ENCODE measurements around the gene C1orf159. TPM values are rescaled to one million over a fixed set of nuclear protein-coding genes. Genes with fewer than 3 reads are reported as not detected.

C1orf159 gene
- total and polyA plus RNA-seq, 4 donors = 3.9 to 7.0 (median 4.7) TPM

DNA sequence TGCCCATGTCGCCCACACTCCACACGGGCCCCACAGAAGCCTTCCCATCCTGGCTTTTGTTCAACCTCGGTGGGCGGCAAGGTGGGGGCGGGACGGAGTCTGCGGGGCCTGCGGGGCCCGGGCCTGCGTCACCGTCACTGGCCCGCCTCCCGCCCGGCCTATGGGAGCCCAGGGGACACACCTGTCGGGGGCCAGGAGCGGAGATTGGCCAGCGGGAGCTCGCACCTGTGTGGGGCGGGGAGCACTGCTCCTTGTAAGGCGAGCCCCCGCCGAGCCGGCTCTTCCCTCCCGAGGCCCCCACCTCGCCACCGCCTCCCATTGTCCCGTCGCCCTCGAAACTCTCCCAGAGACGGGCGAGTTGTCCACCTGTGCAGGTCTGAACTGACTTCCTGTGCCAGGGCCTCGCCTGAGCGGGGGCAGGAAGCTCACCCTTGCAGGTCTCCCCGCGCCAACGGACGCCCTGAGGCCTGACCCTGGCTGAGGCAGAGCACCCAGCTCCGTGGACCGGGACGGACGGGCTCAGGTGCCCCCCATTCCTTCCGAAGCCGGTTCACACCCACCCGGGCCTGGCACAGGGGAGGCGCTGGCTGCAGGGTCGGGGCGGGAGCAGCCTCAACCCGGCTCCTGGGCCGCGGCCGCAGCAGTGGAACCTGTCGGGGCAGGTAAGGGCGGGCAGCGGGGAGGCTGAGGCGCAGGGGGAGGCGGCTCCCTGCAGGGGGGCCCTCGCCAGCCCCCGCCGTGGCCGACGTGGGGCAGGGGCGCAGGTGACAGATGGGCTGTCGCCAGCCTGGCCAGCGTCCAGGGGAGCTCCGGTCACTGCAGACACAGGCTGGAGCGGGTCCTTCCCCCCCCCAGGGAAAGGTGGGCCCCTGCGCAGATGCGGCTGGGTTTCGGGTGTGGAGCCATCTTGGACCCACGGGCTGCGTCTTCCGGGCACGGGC, 47.0 kb upstream of the C1orf159 start:
- Histone ChIP-seq H3K9ac (ENCODE audit: low read depth in 1 of 2, low read length in 2 of 2) (no peak overlapping the region), H3K27ac (ENCODE audit: low read depth in 1 of 2, low read length in 2 of 2) (no peak overlapping the region), H3K9me3 (ENCODE audit: control insufficient read depth in 4 of 4, low read length in 3 of 4) (no peaks in the 10 kb centered on the region), H3K4me1 (ENCODE audit: control insufficient read depth in 4 of 4, insufficient read depth in 4 of 4, low read length in 3 of 4) (peaks cover 0 to 6% (median 2%) of the 10 kb centered on the region in 4 donors), H3K36me3 (ENCODE audit: control insufficient read depth in 4 of 4, insufficient read depth in 3 of 4, low read depth in 1 of 4, low read length in 3 of 4) (no peaks in the 10 kb centered on the region), H3K4me3 (ENCODE audit: low read depth in 1 of 3, low read length in 3 of 3) (no peak overlapping the region), H3K27me3 (ENCODE audit: control insufficient read depth in 4 of 4, insufficient read depth in 4 of 4, low read length in 3 of 4) (peaks cover 0 to 11% (median under 1%) of the 10 kb centered on the region in 4 donors)
- no peak for TF ChIP-seq FOXA1 (IDR thresholded peaks at IDR 0.05)
- DNase-seq (ENCODE audit: low spot score) = no peak
- 50% methylated on average over 73 of the region's 73 CpGs for WGBS

DNA sequence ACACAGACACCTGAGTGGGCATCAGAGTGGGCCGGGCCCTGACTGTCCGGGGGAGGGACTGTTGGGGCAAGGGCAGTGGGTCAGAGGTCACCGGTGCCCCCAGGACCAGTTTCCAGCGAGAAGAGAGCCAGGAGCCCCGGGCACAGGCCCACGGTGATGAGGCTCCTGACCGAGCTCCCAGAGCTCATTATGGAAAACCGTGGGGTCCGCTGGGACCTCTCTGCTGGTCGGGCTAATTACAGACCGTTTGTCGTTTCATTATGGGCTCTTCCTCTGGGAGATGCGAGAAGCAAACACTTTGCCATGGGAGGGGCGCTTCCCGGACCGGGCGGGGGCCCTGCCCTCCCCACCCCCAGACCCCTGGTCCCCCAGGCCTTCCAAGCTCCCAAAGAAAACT, 45.8 kb upstream of the C1orf159 start:
- peaks cover 0 to 6% (median 4%) of the 10 kb centered on the region in 4 donors for H3K4me1 ChIP-seq (ENCODE audit: control insufficient read depth in 4 of 4, insufficient read depth in 4 of 4, low read length in 3 of 4)
- TF ChIP-seq REST (IDR thresholded peaks at IDR 0.05) = no peak
- no peak for TF ChIP-seq RAD21 (IDR thresholded peaks at IDR 0.05)
- TF ChIP-seq ZBTB33 (IDR thresholded peaks at IDR 0.05) = no peak
- no peak for TF ChIP-seq HNF4A (conservative IDR thresholded peaks at IDR 0.05)
- TF ChIP-seq, protein P1, sequence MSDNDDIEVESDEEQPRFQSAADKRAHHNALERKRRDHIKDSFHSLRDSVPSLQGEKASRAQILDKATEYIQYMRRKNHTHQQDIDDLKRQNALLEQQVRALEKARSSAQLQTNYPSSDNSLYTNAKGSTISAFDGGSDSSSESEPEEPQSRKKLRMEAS (IDR thresholded peaks at IDR 0.05) = no peak
- no peak for TF ChIP-seq GABPA (IDR thresholded peaks at IDR 0.05 in 1 of 2, conservative IDR thresholded peaks at IDR 0.05 in 1 of 2)
- no peak for TF ChIP-seq JUND (IDR thresholded peaks at IDR 0.05)
- no peak for TF ChIP-seq EGR1 (IDR thresholded peaks at IDR 0.05; ENCODE audit: low read depth in 2 of 2)
- TF ChIP-seq HNF4G (IDR thresholded peaks at IDR 0.05) = no peak
- TF ChIP-seq SP1 (IDR thresholded peaks at IDR 0.05) = no peak
- no peak overlapping the region for H3K9ac ChIP-seq (ENCODE audit: low read depth in 1 of 2, low read length in 2 of 2)
- 67% methylated on average over 17 of the region's 17 CpGs for WGBS
- no peak overlapping the region for H3K4me3 ChIP-seq (ENCODE audit: low read depth in 1 of 3, low read length in 3 of 3)
- no peaks in the 10 kb centered on the region for H3K9me3 ChIP-seq (ENCODE audit: control insufficient read depth in 4 of 4, low read length in 3 of 4)
- peaks cover 0 to 6% (median under 1%) of the 10 kb centered on the region in 4 donors for H3K27me3 ChIP-seq (ENCODE audit: control insufficient read depth in 4 of 4, insufficient read depth in 4 of 4, low read length in 3 of 4)
- H3K36me3 ChIP-seq (ENCODE audit: control insufficient read depth in 4 of 4, insufficient read depth in 3 of 4, low read depth in 1 of 4, low read length in 3 of 4) = no peaks in the 10 kb centered on the region
- DNase-seq (ENCODE audit: low spot score) = no peak
- H3K27ac ChIP-seq (ENCODE audit: low read depth in 1 of 2, low read length in 2 of 2) = no peak overlapping the region

All from liver (tissue), 9 donors.